HG02870 (cell line): ENCODE results near the gene MAST4.
"Not testable (repeated sequence)": the region's sequence is repeated elsewhere in the genome, so short reads cannot be mapped to it uniquely, and the experiment has no call there.

Source experiments
- ATAC-seq: cut with Tn5 transposase; IDR thresholded peaks from one replicate; pipeline ENCODE4 v1.9.1; 2021; ENCODE audit warnings: mild to moderate bottlenecking, moderate library complexity; ENCODE audit not compliant: unreplicated experiment

The MAST4 gene

GRCh38 chr5:66694036-66694435 is 97.8 kb downstream of the MAST4 start:
- ATAC-seq: no peak

DNA sequence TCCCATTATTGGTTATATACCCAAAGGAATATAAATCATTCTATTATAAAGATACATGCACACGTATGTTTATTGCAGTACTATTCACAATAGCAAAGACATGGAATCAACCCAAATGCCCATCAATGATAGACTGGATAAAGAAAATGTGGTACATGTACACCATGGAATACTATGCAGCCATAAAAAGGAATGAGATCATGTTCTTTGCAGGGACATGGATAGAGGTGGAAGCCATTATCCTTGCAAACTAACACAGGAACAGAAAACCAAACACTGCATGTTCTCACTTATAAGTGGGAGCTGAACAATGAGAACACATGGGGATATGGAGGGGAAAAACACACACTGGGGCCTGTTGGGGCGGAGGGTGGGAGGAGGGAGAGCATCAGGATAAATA is 99.6 kb downstream of the MAST4 start:
- not testable (repeated sequence) for ATAC-seq

DNA sequence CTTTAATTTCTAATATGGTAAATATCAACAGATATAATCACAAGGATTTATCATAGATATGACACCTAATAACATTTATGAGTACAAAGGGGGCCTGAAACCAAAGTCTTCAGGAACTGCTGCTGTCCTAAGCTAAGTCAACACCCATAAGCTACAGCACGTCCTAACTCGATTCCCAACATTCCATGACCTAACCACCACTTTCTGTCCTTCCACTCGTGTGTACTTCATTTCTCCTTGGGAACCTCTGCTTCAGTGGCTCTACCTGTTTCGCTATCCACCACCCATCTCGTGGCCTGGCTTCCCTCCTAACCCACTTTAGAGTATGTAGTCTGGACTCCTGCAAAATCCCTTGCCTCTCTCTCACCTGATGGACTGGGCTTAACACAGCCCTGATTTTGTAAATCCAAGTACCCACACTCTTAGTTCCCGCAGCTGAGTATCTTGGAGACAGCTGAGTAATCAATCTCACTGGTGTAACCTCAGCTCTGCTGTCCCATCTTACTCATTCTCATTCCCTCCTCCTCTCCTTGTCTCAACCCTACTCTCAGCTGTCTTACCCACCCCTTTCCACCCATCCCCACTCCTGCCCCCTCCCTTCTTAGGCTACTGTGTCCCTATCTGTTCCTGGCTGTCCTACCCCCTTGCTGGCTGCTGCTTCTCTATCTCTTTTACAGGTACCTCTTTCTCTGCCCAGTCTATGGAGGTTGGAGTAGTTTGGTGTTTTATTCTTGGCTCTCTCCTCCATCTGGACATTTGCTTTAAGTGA is 101.8 kb downstream of the MAST4 start:
- no peak for ATAC-seq

DNA sequence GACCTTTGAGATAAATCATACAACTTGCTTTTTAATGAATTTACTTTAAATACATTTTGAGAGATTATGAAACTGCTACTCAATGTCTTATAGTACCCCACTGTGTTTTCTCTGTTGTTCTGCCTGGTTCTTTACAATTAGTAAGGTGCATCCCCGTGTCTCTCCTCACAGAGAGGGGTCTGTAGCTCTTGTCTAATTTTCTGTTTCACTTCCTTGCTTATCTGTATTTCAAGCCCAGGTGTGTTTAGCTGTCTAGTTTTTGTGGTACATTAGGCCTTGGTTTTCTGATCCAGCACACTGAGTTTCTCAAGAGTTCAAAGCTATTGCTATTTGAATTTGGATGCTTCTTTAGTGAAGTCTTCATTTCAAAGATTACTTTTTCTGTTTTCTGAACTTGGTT is 105.1 kb downstream of the MAST4 start:
- peak; percentile 93 for ATAC-seq

- no peak for ATAC-seq
These were observed 106.2 kb downstream of the MAST4 start for GRCh38 chr5:66702426-66702825.

DNA sequence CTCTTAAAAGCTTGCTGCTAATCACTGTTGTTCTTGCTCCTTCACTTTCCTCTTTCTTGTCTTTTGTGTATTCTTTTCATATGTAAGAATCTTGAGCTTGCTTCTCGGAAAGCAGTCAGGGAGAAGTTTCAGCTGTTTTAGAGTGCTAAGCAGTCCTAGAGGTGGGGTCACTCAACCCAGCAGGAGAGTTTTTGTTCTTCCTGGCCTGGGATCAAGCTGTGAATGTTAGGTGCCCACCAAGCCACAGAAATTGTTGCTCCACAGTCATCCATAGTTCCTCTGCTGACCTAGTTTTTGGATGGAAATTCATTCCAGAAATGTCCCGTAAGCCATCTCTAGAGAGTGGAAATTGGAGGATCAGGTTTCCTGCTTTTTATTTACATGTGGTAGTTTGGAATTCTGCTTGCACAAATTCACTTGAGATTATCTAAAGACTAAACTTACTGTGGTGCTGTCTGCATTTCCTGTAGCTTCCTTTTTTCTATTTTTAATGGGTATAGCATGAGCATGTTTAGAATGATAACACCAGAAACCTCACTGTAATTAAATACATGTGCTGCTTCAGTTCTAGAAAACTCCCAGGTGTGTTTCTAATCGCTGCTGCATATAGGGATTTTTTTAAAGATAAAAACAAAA is 108.7 kb downstream of the MAST4 start:
- ATAC-seq: no peak

DNA sequence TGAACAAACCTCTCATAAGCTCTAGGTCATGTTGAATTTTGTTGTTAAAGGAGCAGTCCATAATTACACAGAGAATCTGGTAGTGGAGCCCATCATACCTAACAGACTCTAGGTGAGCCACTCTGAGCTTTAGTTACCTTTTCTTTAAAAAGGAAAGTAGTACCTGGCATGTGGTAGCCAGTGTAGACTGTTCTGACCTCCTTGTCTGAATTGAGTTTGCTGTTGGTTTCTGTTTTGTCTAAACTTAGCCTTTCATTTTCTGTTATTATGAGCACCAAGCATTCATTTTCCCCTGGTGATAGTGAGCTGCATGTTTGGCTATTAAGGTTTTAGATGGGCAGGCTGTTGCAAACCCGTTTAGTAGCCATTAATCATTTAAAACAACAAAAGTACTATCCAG is 112.2 kb downstream of the MAST4 start:
- ATAC-seq: peak; percentile 82

GRCh38 chr5:66710557-66711088 is 114.4 kb downstream of the MAST4 start:
- no peak for ATAC-seq

DNA sequence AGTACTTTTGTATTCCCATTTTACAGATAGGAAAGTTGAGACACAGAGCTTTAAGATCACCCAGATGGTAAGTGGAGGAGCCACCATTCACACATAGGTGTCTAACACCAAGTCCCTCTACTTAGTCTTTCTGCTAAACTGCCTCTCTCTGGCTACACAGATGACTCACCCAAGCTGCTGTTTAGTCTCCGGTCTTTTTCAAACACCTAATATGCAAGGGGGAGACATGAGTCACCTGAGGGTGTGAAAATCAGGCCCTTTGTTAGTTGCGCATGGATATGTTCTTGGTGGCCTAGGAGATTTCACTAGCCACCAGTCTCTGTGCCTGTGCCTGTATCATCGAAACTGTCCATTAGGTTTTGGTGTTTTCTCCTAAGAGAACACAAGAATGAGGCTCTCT is 117.8 kb downstream of the MAST4 start:
- peak; percentile 92 for ATAC-seq

DNA sequence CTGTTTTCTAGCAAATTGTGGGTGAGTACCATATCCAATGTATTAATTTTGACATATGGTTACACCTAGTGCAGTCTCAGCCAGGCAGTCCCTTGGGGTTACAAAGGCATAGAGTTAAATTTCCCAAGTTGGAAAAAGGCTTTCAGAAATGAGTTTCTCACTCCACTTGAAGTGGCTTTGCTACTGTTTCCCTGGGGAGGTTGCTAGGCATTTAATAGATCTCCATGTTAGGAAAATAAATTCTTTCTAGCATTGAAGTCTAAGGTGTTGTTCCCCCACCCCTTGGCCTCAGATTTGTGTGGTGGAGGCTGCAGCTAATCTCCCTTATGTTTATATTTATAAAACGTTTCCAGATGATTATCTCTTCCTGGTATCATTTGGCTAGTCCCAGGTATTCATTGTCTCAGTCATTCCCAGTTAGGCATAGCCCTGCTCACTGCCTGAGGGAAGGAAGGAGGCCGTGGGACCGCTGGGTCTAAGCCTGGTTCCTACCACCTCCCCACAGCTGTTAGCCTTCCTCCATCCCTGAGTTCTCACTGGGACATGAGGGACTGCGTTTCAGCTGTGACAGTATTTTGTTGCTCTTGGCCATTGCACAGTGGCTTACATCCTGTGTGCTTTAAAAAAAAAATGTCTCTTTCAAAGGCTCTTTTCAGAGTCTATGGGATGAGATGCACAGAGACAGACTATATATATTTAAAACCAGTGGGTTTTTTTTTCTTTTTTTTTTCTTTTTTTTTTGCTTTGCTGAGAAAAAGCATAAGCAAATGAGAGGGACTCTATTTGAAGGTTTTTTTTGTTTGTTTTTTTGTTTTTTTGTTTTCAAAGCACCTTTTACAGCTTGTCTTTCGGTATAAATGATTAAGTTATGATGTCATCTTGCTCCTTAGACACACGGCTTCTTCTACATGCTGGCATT is 121.5 kb downstream of the MAST4 start:
- no peak for ATAC-seq

DNA sequence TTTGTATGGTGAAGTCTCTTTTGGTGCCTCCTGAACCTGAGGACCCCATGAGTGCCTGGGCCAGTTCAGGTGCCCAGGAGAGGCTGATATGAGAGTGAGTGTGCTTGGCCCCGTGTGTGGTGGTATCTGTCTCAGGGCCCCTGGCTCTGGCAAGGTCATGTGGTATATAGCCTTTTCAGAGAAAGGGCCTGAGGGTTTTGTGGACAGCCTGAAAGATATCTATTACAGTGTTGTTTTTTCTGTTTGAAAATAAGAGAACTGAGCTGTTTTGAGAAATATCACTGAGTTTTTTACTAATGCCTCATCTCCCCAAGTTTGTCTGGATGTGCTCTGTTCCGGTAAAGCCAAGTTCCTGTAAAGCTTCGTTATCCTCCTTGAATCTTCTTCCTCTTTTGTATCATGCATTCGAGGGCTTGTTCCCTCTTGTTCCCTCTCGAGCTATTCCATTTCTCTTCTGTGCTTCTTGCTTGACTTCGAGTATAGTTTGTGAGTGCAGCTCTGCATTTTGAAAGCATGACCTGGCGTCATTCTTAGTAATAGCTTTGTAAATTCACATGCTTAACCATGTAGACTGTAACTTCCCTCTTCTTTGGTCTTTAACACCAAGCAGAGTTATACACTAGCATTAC is 122.3 kb downstream of the MAST4 start:
- ATAC-seq: no peak

- no peak for ATAC-seq
These were observed 124.6 kb downstream of the MAST4 start for GRCh38 chr5:66720780-66721179.

GRCh38 chr5:66722686-66723085 is 126.5 kb downstream of the MAST4 start:
- no peak for ATAC-seq

DNA sequence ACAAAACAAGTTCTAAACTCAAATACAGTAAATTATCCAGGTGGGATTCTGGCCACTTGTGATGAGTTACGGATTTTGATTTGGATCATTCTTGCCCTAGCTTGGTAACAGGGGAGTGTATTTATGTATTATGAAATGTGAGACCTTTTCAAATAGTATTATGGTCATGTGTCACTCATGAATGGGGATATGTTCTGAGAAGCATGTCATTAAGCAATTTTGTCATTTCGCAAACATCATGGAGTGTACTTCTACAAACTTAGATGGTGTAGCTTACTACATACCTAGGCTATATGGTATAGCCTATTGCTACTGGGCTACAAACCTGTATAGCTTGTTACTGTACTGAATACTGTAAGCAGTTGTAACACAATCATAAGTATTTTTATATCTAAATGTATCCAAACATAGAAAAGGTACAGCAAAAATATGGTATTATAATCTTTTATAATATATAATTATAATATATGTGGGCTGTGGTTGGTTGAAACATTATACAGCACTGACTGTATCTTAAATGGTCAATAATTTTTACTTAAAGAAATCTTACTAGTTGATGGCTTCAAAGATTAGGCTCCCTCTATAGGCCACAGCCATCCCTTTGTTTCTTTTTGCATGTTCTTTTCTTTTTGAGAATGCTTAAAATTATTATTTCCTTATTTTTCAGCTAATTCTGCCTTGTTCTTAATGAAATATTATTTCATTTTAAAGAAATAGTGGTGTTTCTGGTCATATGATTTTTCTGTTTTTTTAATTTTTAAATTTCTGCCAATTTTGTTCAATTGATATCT is 128.4 kb downstream of the MAST4 start:
- ATAC-seq: no peak

DNA sequence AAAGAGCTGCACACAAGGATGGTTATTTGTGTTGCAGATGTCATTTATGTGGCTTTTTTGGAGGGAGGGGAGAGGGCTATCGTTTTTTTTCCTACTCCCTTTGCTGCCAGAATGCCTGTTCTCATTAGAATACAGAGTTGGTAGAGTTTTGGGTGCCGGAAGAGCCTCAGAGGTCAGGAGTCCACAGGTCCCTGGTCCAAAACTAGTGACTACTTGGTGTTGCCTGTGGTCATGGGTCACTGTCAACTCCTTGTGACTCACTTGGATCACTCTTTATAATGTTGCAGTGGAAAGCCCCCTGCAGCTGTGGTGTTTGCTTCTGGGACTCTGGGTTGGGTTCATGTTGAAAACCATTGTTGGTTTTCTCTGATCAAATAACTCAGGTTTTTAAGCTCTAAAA is 131.4 kb downstream of the MAST4 start:
- no peak for ATAC-seq

DNA sequence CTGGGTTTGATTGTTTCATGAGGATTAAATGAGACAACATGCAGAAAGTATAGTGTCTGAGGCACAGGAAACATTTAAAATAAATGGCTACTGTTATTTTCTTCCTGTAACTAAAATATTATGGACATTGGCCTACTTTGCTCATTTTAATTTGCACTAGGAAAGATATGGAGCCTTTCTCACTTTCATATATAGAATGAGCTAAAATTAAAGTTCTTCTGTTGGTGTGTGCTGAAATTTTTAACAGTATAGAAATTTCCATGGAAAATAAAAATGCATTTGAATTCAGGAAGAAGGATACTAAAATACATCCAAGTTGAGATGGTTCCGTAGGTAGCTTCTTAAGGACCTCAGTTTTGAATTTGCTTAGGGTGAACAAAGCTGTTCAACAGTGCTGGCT is 131.9 kb downstream of the MAST4 start:
- ATAC-seq: no peak

GRCh38 chr5:66737096-66737495 is 140.9 kb downstream of the MAST4 start:
- no peak for ATAC-seq

DNA sequence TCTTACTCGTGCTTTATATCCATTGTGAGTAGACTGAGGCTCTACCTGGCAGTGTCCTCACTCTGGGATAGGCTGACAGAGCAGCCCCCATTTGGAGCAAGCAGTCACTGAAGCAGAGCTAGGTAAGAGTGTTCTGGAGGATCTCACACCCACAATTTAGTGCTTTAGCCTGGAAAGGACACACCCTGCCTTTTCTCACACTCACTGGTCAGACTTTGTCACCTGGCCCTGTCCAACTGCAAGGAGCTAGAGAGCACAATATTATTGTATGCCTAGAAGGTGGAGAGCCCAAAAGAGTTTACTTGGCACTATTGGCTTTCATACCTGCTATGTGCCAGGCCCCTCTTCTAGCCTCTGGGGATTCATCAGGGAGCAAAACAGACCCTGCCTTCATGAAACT is 141.9 kb downstream of the MAST4 start:
- ATAC-seq: no peak

GRCh38 chr5:66739021-66739420 is 142.8 kb downstream of the MAST4 start:
- ATAC-seq: no peak

GRCh38 chr5:66739951-66740350 is 143.8 kb downstream of the MAST4 start:
- ATAC-seq: no peak
